Stomach (tissue), 4 donors: ENCODE results near the gene PRELID1.

ENCODE experiments used
- POLR2A ChIP-seq, 4 donors: fragments of 450-650 bp; IDR thresholded peaks; one replicate each; pipeline ENCODE4 v1.6.1; 2016; ENCODE audit warnings: antibody characterized with exemption in 4 of 4, control low read depth in 2 of 4, mild to moderate bottlenecking in 1 of 4, moderate library complexity in 1 of 4
- POLR2AphosphoS5 ChIP-seq, 3 donors: sonication (generic); formaldehyde crosslinking; IDR thresholded peaks; one replicate each; pipeline ENCODE4 v1.6.1; 2016; ENCODE audit warnings: antibody characterized with exemption in 3 of 3

GRCh38 chr5:177334781-177335700 lies 31.4 kb downstream of the PRELID1 start:
- TF ChIP-seq POLR2A (IDR thresholded peaks at IDR 0.05) (no peak), POLR2AphosphoS5 (IDR thresholded peaks at IDR 0.05) (no peak)
